HG03575 (cell line): Measurements from ENCODE around the gene WDR54.
"Not testable (repeated sequence)": the region's sequence is repeated elsewhere in the genome, so short reads cannot be mapped to it uniquely, and the experiment has no call there.

Experiments
- ATAC-seq: cut with Tn5 transposase; IDR thresholded peaks from one replicate; pipeline ENCODE4 v1.9.1; 2021; ENCODE audit not compliant: unreplicated experiment, insufficient number of reproducible peaks, low FRiP score; ENCODE audit errors: extremely low read depth

Gene WDR54

GRCh38 chr2:74424995-74425406 is 3.5 kb downstream of the WDR54 start:
- no peak for ATAC-seq

- ATAC-seq: no peak
Observed at GRCh38 chr2:74425523-74425922, 4.0 kb downstream of the WDR54 start.

GRCh38 chr2:74426181-74426758 is 4.7 kb downstream of the WDR54 start:
- ATAC-seq: no peak

- ATAC-seq: no peak
Observed at GRCh38 chr2:74427551-74427950, 6.0 kb downstream of the WDR54 start.

GRCh38 chr2:74428675-74429074 is 7.1 kb downstream of the WDR54 start:
- no peak for ATAC-seq

DNA sequence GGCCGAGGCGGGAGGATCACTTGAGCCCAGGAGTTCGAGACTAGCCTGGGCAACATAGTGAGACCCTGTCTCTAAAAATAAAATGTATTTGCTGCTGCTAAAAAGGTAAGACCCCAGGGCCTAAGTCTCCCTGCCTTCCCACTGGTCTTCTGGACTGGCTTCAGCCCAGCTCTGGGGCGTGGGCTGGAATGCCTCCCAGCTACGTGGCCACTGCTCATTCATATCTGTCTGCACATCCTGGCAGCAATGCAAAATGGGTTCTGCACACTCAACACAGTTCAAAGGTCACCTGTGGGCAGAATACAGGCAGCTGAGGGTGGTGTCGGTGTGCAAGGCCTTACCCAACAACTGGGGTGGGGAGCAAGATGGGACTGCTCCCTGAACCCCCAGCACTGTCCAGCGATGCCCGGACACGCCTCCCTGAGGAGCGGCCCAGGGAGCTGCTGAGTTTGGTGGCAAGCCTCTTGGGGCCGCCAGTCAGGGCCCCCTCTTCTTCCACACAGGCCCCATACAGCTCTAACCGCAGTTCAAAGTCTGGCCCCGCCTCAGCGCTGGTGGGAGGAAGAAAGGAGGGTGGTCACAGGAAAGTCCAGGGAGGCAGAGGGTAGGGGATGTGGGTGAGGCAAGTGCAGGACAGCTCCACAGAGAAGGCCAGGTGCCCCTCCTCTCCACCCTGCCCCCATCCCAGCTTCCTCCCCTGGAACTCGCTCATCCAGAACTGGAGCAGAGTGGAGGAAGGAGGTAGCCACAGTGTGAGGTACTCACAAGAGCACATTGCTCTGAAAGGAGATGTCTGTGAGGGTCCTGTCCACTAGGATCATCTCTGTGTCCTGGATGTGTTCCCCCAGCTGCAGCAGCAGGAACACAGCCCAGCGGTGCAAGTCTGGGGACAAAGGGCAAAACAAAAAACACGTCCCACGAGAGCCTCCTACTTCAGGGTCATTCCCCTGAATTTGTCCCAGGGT is 8.2 kb downstream of the WDR54 start:
- ATAC-seq: no peak

DNA sequence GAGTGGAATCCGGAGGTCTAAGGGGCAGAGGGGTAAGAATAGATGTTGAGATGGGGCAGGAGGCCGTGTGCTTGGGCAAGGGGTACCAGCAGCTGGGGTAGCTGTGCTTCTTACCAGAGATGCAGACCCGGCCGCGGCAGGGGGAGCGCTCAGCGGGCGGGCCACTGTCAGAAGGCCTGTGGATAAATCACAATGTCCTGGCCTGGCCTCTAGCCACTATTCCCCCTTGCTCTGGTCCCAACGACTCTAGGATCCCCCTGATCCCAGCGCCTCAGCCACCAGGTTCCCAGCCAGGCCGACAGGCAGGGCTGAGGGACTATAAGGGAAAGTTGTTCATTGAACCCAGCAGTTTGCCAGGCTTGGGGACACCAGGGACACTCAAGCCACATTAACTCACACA is 9.0 kb downstream of the WDR54 start:
- ATAC-seq: no peak

DNA sequence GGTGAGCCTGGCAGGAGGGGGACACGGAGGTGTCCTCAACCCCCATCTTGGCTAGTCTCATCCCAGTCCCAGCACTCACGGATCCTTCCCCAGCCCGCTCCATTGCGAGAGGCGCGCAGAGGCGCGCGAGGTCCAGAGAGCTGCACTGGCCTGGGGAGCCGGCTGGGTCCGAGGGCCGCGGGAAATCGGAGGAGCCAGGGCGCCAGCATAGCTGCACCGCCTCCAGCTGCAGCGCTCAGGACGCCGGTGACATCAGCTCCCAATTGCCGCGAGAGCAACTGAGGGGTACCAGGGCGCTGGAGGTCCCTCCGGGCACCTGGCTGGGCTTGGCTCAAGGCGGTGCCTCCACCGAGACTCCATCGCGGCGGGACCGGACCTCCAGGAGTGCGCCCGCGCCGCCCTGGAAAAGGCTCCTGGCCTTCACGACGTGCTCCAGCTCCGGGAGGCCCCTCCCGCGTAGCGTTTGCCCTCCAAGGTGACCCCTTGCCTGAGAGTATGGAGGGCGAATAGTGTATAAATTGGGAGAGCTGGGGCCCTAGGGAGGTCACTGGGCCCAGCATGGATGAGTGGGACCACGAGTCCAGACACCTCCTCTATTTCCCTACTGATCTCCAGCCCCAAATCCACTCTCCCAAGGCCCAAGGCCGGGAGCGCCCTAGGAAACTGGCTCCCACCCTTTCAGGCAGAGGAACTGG is 14.7 kb downstream of the WDR54 start:
- no peak for ATAC-seq

DNA sequence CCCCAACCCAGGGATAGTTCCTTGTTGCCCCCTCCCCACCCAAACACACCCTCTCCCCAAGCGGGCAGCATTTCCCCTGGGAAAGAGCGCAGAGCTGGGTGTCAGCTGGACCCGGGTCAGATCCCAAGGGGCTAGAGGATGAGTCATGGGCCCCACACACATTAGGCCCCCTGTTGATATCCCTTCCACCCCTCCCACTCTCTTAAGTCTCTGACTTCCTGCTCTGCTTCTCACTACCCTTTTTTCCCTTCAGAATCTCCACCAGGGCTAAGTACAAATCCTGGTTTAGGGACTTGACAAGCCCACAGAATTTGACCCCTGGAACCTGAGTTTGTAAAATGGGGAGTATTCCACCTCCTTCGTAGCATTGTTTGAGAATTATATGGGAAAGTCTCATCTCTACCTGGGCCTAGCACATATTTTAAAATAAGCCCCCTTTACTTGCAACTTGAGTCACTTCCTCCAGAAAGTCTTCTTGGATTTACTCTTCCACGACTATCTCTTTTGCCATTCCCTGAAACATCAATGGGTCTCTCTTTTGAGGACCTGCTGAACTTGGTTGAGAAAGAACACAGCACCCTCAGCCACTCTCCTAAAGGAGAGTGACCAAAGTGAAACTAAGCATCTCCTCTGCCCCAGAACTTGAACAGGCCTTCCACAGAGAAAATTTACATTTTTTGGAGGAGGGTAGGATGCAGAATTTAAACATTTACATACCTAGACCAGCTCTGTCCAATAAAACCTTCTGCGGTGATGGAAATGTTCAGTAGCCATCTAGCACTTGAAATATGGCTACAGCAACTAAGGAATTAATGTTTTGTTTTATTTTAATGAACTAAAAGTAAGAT is 15.5 kb downstream of the WDR54 start:
- ATAC-seq: no peak

- no peak for ATAC-seq
Observed at GRCh38 chr2:74438248-74438647, 16.7 kb downstream of the WDR54 start.

- no peak for ATAC-seq
Observed at GRCh38 chr2:74439373-74439772, 17.8 kb downstream of the WDR54 start.

GRCh38 chr2:74439803-74440377 is 18.4 kb downstream of the WDR54 start:
- ATAC-seq: no peak

DNA sequence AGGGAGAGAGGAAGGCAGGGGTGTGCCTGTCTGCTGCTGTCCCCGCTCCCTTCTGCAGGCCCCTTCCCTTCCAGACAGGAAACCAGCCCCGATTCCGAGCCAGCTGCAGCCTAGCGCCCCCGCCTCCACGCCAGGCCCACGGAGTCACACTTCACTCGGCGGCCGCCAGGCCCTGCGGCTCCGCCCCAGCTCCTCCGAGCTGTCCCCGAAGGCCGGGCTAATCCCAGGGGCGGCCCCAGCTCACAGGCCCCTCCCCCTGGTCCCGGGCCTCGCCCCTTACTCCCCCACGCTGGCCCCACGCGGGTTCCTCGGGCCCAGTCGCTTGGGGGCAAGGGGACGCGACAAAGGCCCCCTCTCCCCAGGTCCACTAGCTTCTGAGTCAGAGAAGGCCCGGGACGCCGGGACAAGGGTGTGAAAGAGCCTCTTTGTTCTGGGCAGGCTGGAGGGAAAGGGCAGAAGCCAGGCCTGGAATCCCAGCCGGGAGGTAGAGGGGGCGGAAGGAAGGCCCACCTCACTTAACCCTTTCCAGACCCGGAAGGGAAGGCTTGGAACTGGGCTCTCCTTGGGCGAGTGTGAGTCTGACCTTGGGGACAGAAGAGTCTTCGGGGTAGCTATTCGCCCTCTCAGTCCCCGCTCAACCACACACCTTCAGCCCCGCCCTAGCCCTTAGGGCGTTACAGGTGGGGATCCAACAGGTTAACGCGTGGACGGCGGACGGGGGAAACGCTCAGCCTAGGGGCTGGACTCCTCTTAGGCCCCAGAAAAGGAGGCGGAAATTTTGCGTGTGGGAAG is 19.0 kb downstream of the WDR54 start:
- ATAC-seq: no peak

- ATAC-seq: no peak
Observed at GRCh38 chr2:74441170-74441689, 19.7 kb downstream of the WDR54 start.

DNA sequence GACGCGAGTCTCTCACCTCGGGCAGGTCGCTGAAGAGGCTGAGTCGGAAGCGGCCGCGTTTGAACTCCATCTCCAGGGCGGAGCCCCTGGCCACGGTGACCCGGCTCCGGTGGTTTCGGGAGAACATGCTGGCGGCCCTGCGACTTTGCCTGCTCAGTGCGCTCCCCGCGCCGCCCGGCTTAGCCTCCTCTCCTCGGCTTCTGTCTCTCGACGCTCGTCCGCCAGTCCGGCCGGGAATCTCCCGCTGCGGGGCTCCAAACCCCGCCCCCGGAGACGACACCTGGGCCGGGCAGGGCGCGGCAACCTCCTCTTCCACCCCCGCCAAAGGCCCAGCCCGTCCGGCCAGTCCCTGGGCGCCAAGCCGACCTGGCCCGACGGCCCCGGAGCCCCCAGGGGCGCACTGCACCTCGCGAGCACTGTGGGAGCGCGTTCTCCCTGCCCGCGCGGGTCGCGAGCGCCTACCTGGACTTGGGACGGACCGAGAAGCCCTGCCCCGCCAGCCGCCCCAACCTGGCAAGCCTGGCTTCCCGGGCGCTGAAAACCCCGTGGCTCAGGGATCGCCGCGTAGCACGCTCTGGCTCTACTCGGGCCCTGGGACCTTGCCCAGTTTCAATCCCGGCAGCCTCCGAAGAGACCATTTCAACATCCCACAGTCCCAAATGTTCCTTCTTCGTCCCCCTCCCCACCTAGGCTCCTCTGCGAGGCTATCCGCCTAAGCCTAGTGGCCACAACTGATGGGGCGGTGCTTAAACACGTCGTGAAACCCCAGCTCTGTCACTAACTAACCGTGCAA is 20.4 kb downstream of the WDR54 start, which contains the start of gene RTKN:
Gene RTKN (minus strand): TSS at position 248 of the 793 bp plus-strand sequence. CDS start 121 bp downstream, at position 127.
- ATAC-seq: no peak

- not testable (repeated sequence) for ATAC-seq
Observed at GRCh38 chr2:74442483-74443297, 21.2 kb downstream of the WDR54 start.
